HG03575 (cell line): ENCODE results near the gene OR2W3.
A peak's percentile ranks its signal among the peaks of the same experiment; 100 is the strongest.

ENCODE experiments used
- ATAC-seq: cut with Tn5 transposase; IDR thresholded peaks from one replicate; pipeline ENCODE4 v1.9.1; 2021; ENCODE audit not compliant: unreplicated experiment, insufficient number of reproducible peaks, low FRiP score; ENCODE audit errors: extremely low read depth

The OR2W3 gene

DNA sequence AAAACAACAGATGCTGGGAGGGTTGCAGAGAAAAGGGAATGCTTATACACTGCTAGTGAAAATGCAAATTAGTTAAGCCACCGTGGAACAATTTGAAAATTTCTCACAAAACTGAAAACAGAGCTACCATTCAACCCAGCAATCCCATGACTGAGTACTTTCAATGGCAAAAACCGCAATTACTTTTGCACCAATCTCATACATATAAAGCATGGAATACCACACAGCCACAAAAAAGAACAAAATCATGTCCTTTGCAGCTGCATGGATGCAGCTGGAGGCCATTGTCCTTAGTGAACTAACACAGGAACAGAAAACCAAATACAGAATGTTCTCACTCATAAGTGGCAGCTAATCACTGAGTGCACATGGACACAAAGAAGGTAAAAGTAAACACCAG, 18.4 kb downstream of the OR2W3 start:
- ATAC-seq: no peak

DNA sequence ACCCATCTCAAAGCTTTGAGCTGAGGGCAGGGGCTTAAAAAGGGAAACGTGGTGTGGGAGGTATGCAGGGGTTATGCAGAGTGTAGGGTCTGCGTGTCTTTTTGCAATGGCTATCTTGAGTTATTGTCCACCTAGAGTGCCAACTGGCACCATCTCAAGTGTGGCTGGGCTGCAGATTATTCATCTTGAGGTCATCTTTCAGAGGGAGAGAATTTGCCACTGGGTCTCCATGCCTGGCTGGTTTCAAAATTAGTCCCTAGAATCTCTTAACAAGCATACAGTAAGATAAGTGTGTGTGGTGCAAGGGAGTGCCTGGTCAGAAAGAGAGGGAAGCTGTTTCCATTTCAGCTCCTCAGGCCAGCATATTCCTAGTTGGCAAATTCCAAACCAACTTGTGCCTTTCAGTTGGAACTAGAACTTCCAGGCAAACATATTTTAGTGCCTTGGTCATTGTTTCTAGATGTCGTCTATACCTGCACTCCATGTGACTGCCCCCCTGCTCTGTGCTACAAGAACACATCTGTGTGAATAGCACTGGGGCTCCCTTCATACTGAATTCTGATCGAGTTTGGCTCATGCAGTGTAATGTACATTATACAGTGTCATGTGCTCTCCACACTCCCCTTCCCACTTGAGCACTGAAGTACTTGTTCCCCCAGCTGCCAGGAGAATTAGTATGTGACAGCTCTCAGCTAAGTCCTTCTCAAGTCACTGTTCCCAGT, 19.7 kb downstream of the OR2W3 start:
- no peak for ATAC-seq

DNA sequence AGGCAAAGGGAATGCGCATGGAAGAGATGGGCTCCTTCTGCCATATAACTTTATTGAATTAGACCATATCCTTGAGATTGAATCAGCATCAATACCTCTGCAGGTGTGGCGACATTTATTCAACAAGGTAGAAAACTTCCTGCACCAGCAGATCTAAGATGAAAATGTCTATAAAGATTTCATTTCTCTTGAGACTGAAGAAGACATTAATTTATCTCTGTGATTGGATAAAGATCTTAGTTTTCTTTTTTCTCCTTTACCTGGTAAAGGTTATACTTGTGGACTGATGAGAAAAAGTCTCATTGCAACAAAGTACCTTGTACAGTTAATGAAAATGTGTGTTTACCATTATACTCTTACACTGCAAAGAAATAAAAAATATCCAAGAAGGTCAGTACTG, 24.6 kb downstream of the OR2W3 start, which contains the start of gene OR2T8:
TSS of gene OR2T8 (plus strand) at position 301 of the 400 bp plus-strand sequence. CDS start 766 bp downstream, outside the sequence.
- ATAC-seq: no peak

DNA sequence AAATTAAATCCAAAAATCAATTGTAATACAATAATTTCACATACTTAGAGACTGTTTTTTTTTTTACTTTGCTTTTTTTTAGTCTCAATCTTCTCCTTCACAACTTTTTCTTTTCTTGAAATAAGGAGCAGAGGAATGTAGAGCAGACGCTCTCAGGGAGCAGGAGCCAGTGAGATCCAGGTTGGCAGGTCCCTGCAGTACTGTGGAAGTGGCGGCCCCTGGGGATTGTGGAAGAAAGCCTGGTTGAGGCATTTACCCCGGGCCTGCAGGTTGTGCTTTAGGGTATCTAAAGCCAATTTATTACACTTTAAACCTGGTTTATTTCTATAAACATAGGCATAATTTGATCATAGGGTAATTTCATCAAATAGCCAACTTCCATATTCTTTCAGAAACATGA, 28.6 kb downstream of the OR2W3 start:
- ATAC-seq: no peak

DNA sequence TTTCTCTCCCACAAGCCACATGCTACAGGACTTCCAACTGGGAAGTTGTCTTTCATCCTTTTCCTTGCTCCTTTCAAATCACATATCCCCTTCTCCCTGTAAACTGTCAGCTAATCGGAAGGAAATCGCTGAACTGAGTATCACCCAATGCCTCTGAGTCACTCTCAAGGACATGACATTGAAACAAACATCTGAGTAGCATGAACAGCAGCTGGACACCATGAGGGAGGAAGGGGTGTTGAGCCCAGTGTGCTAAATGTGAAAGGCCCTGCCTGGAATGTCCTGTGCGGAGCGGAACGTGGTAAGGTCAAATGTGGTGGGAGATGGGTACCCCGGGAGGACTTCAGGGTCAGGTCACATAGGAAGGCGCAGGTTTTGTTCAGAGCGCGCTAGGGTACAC, 29.5 kb downstream of the OR2W3 start, which contains the start of gene OR2AJ1:
TSS of gene OR2AJ1 (plus strand) at position 22 of the 400 bp plus-strand sequence. CDS start 8,880 bp downstream, outside the sequence.
- ATAC-seq: no peak

DNA sequence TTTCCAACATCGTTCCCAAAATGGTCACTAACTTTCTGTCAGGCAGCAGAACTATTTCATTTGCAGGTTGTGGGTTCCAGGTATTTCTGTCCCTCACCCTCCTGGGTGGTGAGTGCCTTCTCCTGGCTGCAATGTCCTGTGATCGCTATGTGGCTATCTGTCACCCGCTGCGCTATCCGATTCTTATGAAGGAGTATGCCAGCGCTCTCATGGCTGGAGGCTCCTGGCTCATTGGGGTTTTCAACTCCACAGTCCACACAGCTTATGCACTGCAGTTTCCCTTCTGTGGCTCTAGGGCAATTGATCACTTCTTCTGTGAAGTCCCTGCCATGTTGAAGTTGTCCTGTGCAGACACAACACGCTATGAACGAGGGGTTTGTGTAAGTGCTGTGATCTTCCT, 38.6 kb downstream of the OR2W3 start:
- ATAC-seq: no peak

DNA sequence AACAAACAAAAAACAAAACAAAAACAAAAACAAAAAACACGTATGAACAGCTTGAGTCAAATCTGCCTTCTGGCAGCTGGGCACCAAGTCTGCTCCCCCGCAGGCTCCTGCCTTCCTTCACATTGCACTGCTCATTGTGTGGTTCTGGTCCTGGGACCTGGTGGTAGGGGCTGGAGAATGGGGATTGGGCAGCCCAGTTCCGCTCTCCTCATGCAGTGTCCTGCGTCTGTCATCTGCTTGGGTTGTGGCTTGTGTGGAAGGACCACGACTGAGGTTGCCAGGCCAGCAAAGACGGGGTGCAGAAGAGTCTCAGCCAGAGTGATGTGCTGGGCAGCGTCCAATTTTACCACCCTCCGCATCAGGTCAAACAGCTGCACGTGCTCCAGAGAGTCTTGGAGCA, 40.4 kb downstream of the OR2W3 start:
- ATAC-seq: no peak

DNA sequence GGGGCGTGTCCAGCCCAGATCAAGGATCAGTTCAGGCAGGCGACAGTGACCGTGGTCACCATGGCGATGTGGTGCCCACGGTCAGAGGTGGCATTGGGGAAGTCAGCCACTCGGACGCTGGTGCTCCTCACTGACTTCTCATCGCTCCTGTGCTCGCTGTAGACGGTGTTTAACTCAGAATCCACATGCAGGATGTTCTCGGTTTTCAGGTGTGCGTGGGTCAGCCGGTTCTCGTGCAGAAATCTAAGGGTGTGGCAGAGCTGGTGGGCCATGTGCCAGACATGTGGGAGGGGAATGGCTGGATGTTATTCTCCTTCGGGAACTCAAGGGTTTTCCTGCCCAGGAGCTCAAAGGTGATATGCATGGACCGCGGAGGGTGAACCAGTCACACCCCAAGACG, 41.0 kb downstream of the OR2W3 start:
- no peak for ATAC-seq

DNA sequence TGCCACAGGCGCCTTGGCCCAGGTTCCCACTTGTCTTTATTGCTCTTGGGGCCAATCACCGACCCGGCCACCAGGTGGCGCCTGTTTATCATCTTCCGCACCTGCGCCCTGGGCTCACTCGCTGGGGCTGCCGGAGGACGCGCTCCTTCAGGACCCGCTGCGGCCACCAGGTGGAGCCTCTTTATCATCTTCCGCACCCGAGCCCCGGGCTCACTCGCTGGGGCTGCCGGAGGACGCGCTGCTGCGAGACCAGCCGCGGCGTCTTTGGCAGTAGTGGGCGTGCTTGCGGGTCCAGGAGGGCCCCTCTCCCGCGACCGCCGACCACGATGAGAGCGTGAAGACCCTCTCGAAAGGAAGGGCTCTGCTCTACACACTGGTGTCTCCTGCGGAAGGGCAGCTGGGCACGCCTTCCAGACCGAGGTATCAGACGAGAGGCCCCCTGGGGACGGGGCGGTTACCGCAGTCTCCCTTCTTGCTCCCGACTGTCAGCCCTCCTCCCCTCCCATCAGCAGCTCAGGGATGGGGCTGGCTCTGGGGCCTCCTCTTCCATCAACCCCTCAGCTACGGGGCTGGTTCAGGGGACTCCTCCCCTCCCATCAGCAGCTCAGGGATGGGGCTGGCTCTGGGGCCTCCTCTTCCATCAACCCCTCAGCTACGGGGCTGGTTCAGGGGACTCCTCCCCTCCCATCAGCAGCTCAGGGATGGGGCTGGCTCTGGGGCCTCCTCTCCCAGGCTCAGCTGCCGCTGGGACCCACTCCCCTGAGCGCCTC, 41.8 kb downstream of the OR2W3 start:
- ATAC-seq: peak; percentile 99

DNA sequence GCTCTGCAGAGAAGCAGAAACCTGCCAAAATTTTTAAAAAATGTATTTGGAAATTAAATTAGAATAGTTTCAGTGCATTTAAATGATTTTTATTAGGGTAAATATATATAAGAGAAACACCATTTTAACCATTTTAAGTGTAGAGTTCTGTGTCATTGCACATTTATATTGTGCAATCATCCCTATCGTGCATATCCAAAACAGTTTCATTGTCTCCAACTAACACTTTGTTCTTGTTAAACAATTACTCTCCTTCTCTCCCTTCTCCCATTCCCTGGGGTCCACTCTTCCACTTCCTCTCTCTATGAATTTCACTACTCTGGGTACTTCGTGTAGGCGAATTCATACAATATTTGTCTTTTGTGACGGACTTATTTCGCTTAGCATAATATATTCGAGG, 47.2 kb downstream of the OR2W3 start:
- ATAC-seq: no peak
